VCaP (cell line): ENCODE results near the gene CLCN7.

Source experiments
- H3K27ac ChIP-seq: fragments of 450-650 bp; 2 replicates; pipeline ENCODE4 v1.5.1; 2017
- CTCF ChIP-seq: fragments of 450-650 bp; conservative IDR thresholded peaks from 2 replicates; pipeline ENCODE4 v1.5.1; 2017; ENCODE audit warnings: mild to moderate bottlenecking, moderate library complexity

Gene CLCN7

GRCh38 chr16:1438229-1439057, 36.4 kb downstream of the CLCN7 start:
- TF ChIP-seq CTCF = no peak
- H3K27ac ChIP-seq = no peak overlapping the region

GRCh38 chr16:1437606-1438005, 37.2 kb downstream of the CLCN7 start:
- no peak for TF ChIP-seq CTCF
- no peak overlapping the region for H3K27ac ChIP-seq

GRCh38 chr16:1436731-1437355, 38.0 kb downstream of the CLCN7 start:
- no peak overlapping the region for H3K27ac ChIP-seq
- TF ChIP-seq CTCF = no peak

GRCh38 chr16:1435921-1436697, 38.7 kb downstream of the CLCN7 start:
- TF ChIP-seq CTCF = no peak
- H3K27ac ChIP-seq = no peak overlapping the region

GRCh38 chr16:1434644-1435592, 39.9 kb downstream of the CLCN7 start:
- TF ChIP-seq CTCF = no peak
- no peak overlapping the region for H3K27ac ChIP-seq

- TF ChIP-seq CTCF = no peak
- H3K27ac ChIP-seq = no peak overlapping the region
Observed at GRCh38 chr16:1433756-1434155, 41.1 kb downstream of the CLCN7 start.
